Endodermal cell (in vitro differentiated cells): ENCODE results near the gene GPR160. TPM values are rescaled to one million over a fixed set of nuclear protein-coding genes. Genes with fewer than 3 reads are reported as not detected.

ENCODE experiments used
- DNase-seq: peaks from one replicate; pipeline ENCODE4 v3.0.0-alpha.2; 2017
- H3K27ac ChIP-seq: 2 replicates; pipeline ENCODE4 v1.5.1; 2013; ENCODE audit warnings: mild to moderate bottlenecking, low read depth, low read length, moderate library complexity
- H3K27me3 ChIP-seq: 2 replicates; pipeline ENCODE4 v1.6.1; 2013; ENCODE audit warnings: mild to moderate bottlenecking, low read length, moderate library complexity; ENCODE audit not compliant: insufficient read depth, control insufficient read depth, poor library complexity, severe bottlenecking
- H3K36me3 ChIP-seq: 2 replicates; pipeline ENCODE4 v1.7.0; 2013; ENCODE audit warnings: mild to moderate bottlenecking, low read length, moderate library complexity; ENCODE audit not compliant: control insufficient read depth, insufficient read depth
- H3K4me1 ChIP-seq: one replicate; pipeline ENCODE4 v1.7.0; 2013; ENCODE audit warnings: low read length; ENCODE audit not compliant: control insufficient read depth, insufficient read depth
- H3K4me3 ChIP-seq: 2 replicates; pipeline ENCODE4 v1.5.1; 2013; ENCODE audit warnings: mild to moderate bottlenecking, low read length, moderate library complexity
- H3K9ac ChIP-seq: 2 replicates; pipeline ENCODE4 v1.6.1; 2013; ENCODE audit warnings: mild to moderate bottlenecking, low read length, moderate library complexity; ENCODE audit not compliant: poor library complexity, severe bottlenecking; ENCODE audit errors: extremely low read depth
- H3K9me3 ChIP-seq: 2 replicates; pipeline ENCODE4 v1.6.1; 2013; ENCODE audit warnings: mild to moderate bottlenecking, low read length, moderate library complexity; ENCODE audit not compliant: control insufficient read depth
- H3K27ac Mint-ChIP-seq: 2 replicates; pipeline ENCODE4 v1.8.0; 2020; ENCODE audit warnings: mixed read lengths
- H3K27me3 Mint-ChIP-seq: 2 replicates; pipeline ENCODE4 v1.8.0; 2021; ENCODE audit warnings: mild to moderate bottlenecking, mixed read lengths; ENCODE audit not compliant: insufficient read depth
- H3K36me3 Mint-ChIP-seq: 2 replicates; pipeline ENCODE4 v1.8.0; 2020; ENCODE audit warnings: low read depth, mixed read lengths
- H3K4me1 Mint-ChIP-seq: 2 replicates; pipeline ENCODE4 v1.8.0; 2020; ENCODE audit warnings: mixed read lengths
- H3K4me3 Mint-ChIP-seq: 2 replicates; pipeline ENCODE4 v1.8.0; 2020; ENCODE audit warnings: mild to moderate bottlenecking, moderate library complexity, mixed read lengths
- H3K9me3 Mint-ChIP-seq: 2 replicates; pipeline ENCODE4 v1.8.0; 2020; ENCODE audit warnings: mild to moderate bottlenecking, mixed read lengths
- CTCF ChIP-seq: fragments of 200-600 bp; sonication (generic); conservative IDR thresholded peaks from 2 replicates; pipeline ENCODE4 v1.5.0; 2021; ENCODE audit warnings: antibody characterized with exemption, mild to moderate bottlenecking
- WGBS, 2 experiments: methylation state at CpG; one replicate each; pipeline versions ENCODE4 v1.1.5 to v1.1.7; 2013; ENCODE audit warnings: missing lambda C conversion rate in 2 of 2, mixed read lengths in 1 of 2; ENCODE audit not compliant: insufficient coverage in 1 of 2, insufficient read length in 1 of 2; 5-methylcytosine and 5-hydroxymethylcytosine counted together
- total RNA-seq, 2 donors: library from RNA; stranded (reverse); fragmentation: NEBNext Ultra II Directional in 1 of 2; extraction: Animal tissue kit (Norgen Biotek cat#: 25700) in 1 of 2; gene quantifications; 2 replicates in 1 of 2; 3 replicates in 1 of 2; pipeline ENCODE4 v1.2.1, GENCODE V29; 2021

Gene GPR160
- total RNA-seq, 2 donors from 2014 or later, result 6.9 to 8.6 TPM

DNA sequence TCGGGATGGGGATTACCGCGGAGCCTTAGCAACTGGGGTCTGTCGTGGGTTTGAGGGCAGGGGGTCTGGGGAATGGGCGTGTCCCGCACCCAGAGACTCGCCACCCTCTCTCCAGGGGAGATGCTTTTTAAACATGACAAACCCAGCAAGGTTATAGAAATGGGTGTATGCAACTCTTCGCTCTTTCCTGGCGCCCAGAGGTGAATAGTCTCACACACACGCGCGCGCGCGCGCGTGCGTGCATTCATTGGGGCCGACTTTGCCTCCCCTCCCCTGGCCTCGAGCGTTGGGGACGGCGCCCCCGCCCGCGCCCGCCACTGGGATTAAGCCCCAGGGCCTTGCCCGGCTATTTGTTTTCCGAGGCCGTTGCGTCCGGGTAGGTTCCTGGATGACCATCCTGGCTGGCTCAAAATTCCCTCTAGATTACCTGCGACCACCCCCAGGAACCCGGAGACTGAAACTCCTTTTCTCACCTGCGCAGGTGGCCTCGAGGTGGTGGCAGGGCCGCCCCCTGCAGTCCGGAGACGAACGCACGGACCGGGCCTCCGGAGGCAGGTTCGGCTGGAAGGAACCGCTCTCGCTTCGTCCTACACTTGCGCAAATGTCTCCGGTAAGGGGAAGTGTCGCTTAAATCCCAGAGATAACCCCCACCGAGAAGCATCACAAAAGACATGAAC, 777 bp downstream of the GPR160 start:
- DNase-seq, result peak; percentile 90
- TF ChIP-seq CTCF, result peak; percentile 68
- peak overlapping the region; percentile 68 for H3K4me3 Mint-ChIP-seq
- peaks cover 18% of the 10 kb centered on the region for H3K4me1 Mint-ChIP-seq
- peaks cover 11% of the 10 kb centered on the region for H3K27me3 Mint-ChIP-seq
- Histone ChIP-seq H3K27me3 (peaks cover 25% of the 10 kb centered on the region), H3K36me3 (no peaks in the 10 kb centered on the region), H3K4me1 (no peaks in the 10 kb centered on the region), H3K27ac (no peak overlapping the region), H3K9ac (peak overlapping the region; percentile 44), H3K4me3 (peak overlapping the region; percentile 77), H3K9me3 (no peaks in the 10 kb centered on the region)
- H3K9me3 Mint-ChIP-seq, result no peaks in the 10 kb centered on the region
- peak overlapping the region; percentile 90 for H3K27ac Mint-ChIP-seq
- 0 to 3% methylated on average over 21 to 51 of the region's 51 CpGs for WGBS, 2 experiments
- no peaks in the 10 kb centered on the region for H3K36me3 Mint-ChIP-seq

GRCh38 chr3:170040418-170040817, 2.6 kb downstream of the GPR160 start:
- 22 to 30% methylated on average over 4 to 8 of the region's 8 CpGs for WGBS, 2 experiments
- Histone ChIP-seq H3K27me3 (peaks cover 25% of the 10 kb centered on the region), H3K4me1 (no peaks in the 10 kb centered on the region), H3K9ac (no peak overlapping the region), H3K36me3 (no peaks in the 10 kb centered on the region), H3K4me3 (peak overlapping the region; percentile 68), H3K27ac (no peak overlapping the region), H3K9me3 (no peaks in the 10 kb centered on the region)
- Mint-ChIP-seq H3K36me3 (no peaks in the 10 kb centered on the region), H3K27me3 (peaks cover 11% of the 10 kb centered on the region), H3K4me1 (peaks cover 15% of the 10 kb centered on the region), H3K9me3 (no peaks in the 10 kb centered on the region), H3K4me3 (peak overlapping the region; percentile 42), H3K27ac (no peak overlapping the region)
- no peak for TF ChIP-seq CTCF
- peak; percentile 56 for DNase-seq

- Mint-ChIP-seq H3K9me3 (no peaks in the 10 kb centered on the region), H3K4me1 (peaks cover 26% of the 10 kb centered on the region), H3K36me3 (no peaks in the 10 kb centered on the region), H3K4me3 (no peak overlapping the region), H3K27me3 (peaks cover 11% of the 10 kb centered on the region), H3K27ac (no peak overlapping the region)
- Histone ChIP-seq H3K4me1 (no peaks in the 10 kb centered on the region), H3K27ac (no peak overlapping the region), H3K4me3 (no peak overlapping the region), H3K9me3 (no peaks in the 10 kb centered on the region), H3K9ac (no peak overlapping the region), H3K27me3 (peaks cover 20% of the 10 kb centered on the region), H3K36me3 (no peaks in the 10 kb centered on the region)
- no peak for TF ChIP-seq CTCF
- DNase-seq, result no peak
- 89 to 94% methylated on average over 6 to 7 of the region's 7 CpGs for WGBS, 2 experiments
Measured at GRCh38 chr3:170043506-170043905, 5.7 kb downstream of the GPR160 start.
